ENCODE data around the gene TMEM80.

The TMEM80 gene

DNA sequence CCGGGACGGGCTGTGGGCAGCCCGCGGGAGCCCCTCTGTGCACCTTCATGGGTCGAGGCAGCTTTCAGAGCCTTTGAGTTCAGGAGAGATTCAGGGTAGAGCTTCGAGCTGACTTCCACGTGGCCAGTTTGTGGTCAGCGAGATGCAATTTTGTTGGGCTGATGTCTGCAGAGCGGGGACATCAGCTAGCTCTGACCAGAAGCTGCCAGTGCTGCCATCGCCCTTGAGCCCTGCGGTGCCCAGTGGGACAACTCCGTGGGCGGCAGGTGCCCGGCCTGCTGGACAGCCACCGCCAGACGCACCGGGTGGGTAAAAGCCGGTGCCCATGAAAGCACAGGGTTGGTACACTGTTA lies 52.4 kb downstream of the TMEM80 start:
- no peak for DNase-seq

DNA sequence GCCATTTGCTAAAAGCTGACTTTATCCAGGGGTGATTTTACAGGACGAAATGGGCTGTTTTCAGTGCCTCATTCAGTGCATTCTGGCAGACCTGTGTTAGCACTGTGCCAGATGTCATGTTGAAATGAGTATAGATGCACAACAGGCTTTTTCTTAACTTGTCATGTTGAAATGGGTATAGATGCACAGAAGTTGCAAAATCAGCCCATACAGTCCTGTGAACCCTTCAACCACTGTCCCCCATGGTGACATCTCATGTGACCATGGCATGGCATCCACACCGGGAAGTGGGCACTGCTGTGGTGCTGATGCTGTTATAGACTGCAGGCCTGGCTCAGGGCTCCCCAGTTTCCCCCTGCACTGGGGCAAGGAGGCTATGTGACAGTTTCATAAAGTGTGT lies 54.1 kb downstream of the TMEM80 start:
- DNase-seq, result no peak
